ENCODE data around the gene CDKAL1.

GRCh38 chr6:21022343-21023107 is 488.3 kb downstream of the CDKAL1 start:
- no peak for TF ChIP-seq POLR2A (IDR thresholded peaks at IDR 0.05)
- TF ChIP-seq EP300 (IDR thresholded peaks at IDR 0.05) = no peak
- no peak for TF ChIP-seq CTCF (IDR thresholded peaks at IDR 0.05)

Measured in tibial nerve (tissue), 4 donors.